ENCODE data around the gene PCBP3. TPM values are rescaled to one million over a fixed set of nuclear protein-coding genes. Genes with fewer than 3 reads are reported as not detected.

Gene PCBP3
- total and polyA plus RNA-seq, 10 of the 15 experiments (the other 5 are each of a cell fraction or from before 2014, with no cell fraction given) = 0.09 to 1.3 (median 0.46) TPM; not detected in 3

DNA sequence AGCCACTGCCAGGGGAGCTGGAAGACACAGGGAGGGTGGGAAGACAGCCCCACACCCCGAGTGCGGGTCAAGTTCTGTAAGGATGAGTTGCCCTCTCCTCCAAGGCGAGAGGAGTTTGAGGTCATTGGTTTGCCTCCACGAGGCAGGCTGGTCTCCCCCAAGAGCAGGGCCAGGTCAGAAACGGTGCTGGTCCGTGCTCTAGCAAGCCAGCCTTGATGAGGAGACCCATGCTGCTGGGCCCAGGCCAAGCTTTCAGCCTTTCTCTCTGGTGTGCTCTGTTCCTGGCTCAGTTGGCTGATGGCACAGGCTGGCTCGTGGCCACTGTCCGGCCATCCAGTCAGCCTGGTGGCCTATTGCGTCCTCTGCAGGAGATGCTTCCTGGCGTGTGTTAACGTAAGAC lies 12.0 kb upstream of the PCBP3 start:
- H3K36me3 ChIP-seq (ENCODE audit: control insufficient read depth in 2 of 2, insufficient read depth in 2 of 2, low read length in 1 of 2) = no peaks in the 10 kb centered on the region
- ChIA-PET CTCF (interaction anchor here (1.5 kb wide), 1 partner anchor 9 kb away, joined by 6 read pairs; no protein-coding TSS in a partner anchor), RAD21 (ENCODE audit: unreplicated experiment) (interaction anchor here (1.2 to 1.7 kb wide), 2 partner anchors 9 to 75 kb away, joined by 5 read pairs; no protein-coding TSS in a partner anchor), SMC1A (ENCODE audit: uncharacterized antibody, unreplicated experiment) (interaction anchor here (1.1 to 1.3 kb wide), 2 partner anchors 9 to 15 kb away, joined by 3 to 4 read pairs; no protein-coding TSS in a partner anchor), POLR2A (interaction anchor here (0.6 to 1.4 kb wide), 2 partner anchors 13 to 557 kb away, joined by 3 to 4 read pairs; partner anchors contain the start of gene ADARB1)
- FAIRE-seq (no peak), DNase-seq (ENCODE audit: low read depth, low spot score) (no peak), ATAC-seq (no peak)
- 92% methylated on average over 11 of the region's 11 CpGs for WGBS (ENCODE audit: insufficient coverage, insufficient replicate concordance, low lambda C conversion rate, missing lambda C conversion rate)
- H3K4me1 ChIP-seq (ENCODE audit: control insufficient read depth, insufficient read depth, low read length) = peaks cover 14% of the 10 kb centered on the region
- H3K27me3 ChIP-seq (replicated peaks in 1 of 2; ENCODE audit: control insufficient read depth in 2 of 2, insufficient read depth in 2 of 2, low read length in 1 of 2) = no peaks in the 10 kb centered on the region
- H3K4me3 ChIP-seq = no peak overlapping the region
- H4K20me1 ChIP-seq (ENCODE audit: control insufficient read depth, insufficient read depth) = no peaks in the 10 kb centered on the region
- intact Hi-C loops (cut with micrococcal nuclease; ENCODE audit: unreplicated experiment) = no loop called here
- in situ Hi-C loops (cut with MboI) = no loop called here
- no peak overlapping the region for H3K27ac ChIP-seq (ENCODE audit: control insufficient read depth, insufficient read depth)
- BruUV-seq (replicated peaks) = no TSS peak
- no peak overlapping the region for H3K4me2 ChIP-seq (ENCODE audit: control insufficient read depth, insufficient read depth)
- H2AFZ ChIP-seq (ENCODE audit: control insufficient read depth, low read depth, low read length) = peak overlapping the region; percentile 40; the same call in 1 of the 2 replicates
- H3K9ac ChIP-seq (ENCODE audit: control insufficient read depth, insufficient read depth, low read length) = no peak overlapping the region
- H3K79me2 ChIP-seq (ENCODE audit: control insufficient read depth, insufficient read depth, low read length) = no peaks in the 10 kb centered on the region
- H3K9me3 ChIP-seq (replicated peaks; ENCODE audit: control insufficient read depth, insufficient read depth, low read length) = no peaks in the 10 kb centered on the region; the same call in 2 of the 3 replicates
- TF ChIP-seq ZNF274 (IDR thresholded peaks at IDR 0.05; ENCODE audit: insufficient read depth, insufficient read length) (no peak), SUPT20H (IDR thresholded peaks at IDR 0.05; ENCODE audit: borderline replicate concordance, control insufficient read depth, low read depth, low read length) (no peak), ETV6 (conservative IDR thresholded peaks at IDR 0.05 in 1 of 2, IDR thresholded peaks at IDR 0.05 in 1 of 2; ENCODE audit: borderline replicate concordance in 1 of 2, low read depth in 1 of 2) (no peak), MEF2B (IDR thresholded peaks at IDR 0.05; ENCODE audit: partially characterized antibody, poor library complexity, severe bottlenecking) (no peak), KAT2A (conservative IDR thresholded peaks at IDR 0.05; ENCODE audit: control insufficient read depth, low read depth, low read length) (no peak), NR2C1 (IDR thresholded peaks at IDR 0.05) (no peak), EP300 (IDR thresholded peaks at IDR 0.05; ENCODE audit: borderline replicate concordance in 1 of 2, control insufficient read depth in 1 of 2, low read depth in 2 of 2, low read length in 2 of 2) (no peak), MEF2A (IDR thresholded peaks at IDR 0.05; ENCODE audit: insufficient read depth, low read depth, low read length) (no peak), CBFB (IDR thresholded peaks at IDR 0.05; ENCODE audit: low read depth) (no peak)
- TF ChIP-seq, protein P1, sequence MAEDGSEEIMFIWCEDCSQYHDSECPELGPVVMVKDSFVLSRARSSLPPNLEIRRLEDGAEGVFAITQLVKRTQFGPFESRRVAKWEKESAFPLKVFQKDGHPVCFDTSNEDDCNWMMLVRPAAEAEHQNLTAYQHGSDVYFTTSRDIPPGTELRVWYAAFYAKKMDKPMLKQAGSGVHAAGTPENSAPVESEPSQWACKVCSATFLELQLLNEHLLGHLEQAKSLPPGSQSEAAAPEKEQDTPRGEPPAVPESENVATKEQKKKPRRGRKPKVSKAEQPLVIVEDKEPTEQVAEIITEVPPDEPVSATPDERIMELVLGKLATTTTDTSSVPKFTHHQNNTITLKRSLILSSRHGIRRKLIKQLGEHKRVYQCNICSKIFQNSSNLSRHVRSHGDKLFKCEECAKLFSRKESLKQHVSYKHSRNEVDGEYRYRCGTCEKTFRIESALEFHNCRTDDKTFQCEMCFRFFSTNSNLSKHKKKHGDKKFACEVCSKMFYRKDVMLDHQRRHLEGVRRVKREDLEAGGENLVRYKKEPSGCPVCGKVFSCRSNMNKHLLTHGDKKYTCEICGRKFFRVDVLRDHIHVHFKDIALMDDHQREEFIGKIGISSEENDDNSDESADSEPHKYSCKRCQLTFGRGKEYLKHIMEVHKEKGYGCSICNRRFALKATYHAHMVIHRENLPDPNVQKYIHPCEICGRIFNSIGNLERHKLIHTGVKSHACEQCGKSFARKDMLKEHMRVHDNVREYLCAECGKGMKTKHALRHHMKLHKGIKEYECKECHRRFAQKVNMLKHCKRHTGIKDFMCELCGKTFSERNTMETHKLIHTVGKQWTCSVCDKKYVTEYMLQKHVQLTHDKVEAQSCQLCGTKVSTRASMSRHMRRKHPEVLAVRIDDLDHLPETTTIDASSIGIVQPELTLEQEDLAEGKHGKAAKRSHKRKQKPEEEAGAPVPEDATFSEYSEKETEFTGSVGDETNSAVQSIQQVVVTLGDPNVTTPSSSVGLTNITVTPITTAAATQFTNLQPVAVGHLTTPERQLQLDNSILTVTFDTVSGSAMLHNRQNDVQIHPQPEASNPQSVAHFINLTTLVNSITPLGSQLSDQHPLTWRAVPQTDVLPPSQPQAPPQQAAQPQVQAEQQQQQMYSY (CRISPR knock-in tag; IDR thresholded peaks at IDR 0.05) = no peak
- TF ChIP-seq, protein P2, sequence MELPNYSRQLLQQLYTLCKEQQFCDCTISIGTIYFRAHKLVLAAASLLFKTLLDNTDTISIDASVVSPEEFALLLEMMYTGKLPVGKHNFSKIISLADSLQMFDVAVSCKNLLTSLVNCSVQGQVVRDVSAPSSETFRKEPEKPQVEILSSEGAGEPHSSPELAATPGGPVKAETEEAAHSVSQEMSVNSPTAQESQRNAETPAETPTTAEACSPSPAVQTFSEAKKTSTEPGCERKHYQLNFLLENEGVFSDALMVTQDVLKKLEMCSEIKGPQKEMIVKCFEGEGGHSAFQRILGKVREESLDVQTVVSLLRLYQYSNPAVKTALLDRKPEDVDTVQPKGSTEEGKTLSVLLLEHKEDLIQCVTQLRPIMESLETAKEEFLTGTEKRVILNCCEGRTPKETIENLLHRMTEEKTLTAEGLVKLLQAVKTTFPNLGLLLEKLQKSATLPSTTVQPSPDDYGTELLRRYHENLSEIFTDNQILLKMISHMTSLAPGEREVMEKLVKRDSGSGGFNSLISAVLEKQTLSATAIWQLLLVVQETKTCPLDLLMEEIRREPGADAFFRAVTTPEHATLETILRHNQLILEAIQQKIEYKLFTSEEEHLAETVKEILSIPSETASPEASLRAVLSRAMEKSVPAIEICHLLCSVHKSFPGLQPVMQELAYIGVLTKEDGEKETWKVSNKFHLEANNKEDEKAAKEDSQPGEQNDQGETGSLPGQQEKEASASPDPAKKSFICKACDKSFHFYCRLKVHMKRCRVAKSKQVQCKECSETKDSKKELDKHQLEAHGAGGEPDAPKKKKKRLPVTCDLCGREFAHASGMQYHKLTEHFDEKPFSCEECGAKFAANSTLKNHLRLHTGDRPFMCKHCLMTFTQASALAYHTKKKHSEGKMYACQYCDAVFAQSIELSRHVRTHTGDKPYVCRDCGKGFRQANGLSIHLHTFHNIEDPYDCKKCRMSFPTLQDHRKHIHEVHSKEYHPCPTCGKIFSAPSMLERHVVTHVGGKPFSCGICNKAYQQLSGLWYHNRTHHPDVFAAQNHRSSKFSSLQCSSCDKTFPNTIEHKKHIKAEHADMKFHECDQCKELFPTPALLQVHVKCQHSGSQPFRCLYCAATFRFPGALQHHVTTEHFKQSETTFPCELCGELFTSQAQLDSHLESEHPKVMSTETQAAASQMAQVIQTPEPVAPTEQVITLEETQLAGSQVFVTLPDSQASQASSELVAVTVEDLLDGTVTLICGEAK (IDR thresholded peaks at IDR 0.05; ENCODE audit: borderline replicate concordance) = no peak
- TF ChIP-seq, protein P3, sequence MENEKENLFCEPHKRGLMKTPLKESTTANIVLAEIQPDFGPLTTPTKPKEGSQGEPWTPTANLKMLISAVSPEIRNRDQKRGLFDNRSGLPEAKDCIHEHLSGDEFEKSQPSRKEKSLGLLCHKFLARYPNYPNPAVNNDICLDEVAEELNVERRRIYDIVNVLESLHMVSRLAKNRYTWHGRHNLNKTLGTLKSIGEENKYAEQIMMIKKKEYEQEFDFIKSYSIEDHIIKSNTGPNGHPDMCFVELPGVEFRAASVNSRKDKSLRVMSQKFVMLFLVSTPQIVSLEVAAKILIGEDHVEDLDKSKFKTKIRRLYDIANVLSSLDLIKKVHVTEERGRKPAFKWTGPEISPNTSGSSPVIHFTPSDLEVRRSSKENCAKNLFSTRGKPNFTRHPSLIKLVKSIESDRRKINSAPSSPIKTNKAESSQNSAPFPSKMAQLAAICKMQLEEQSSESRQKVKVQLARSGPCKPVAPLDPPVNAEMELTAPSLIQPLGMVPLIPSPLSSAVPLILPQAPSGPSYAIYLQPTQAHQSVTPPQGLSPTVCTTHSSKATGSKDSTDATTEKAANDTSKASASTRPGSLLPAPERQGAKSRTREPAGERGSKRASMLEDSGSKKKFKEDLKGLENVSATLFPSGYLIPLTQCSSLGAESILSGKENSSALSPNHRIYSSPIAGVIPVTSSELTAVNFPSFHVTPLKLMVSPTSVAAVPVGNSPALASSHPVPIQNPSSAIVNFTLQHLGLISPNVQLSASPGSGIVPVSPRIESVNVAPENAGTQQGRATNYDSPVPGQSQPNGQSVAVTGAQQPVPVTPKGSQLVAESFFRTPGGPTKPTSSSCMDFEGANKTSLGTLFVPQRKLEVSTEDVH (IDR thresholded peaks at IDR 0.05; ENCODE audit: low read depth, partially characterized antibody) = no peak

Measured in GM12878 (cell line).